ENCODE measurements around the gene PYROXD2.
A peak's percentile ranks its signal among the peaks of the same experiment; 100 is the strongest.

PYROXD2 gene

GRCh38 chr10:98433881-98434732 lies 19.1 kb upstream of the PYROXD2 start:
- DNase-seq: no peak

DNA sequence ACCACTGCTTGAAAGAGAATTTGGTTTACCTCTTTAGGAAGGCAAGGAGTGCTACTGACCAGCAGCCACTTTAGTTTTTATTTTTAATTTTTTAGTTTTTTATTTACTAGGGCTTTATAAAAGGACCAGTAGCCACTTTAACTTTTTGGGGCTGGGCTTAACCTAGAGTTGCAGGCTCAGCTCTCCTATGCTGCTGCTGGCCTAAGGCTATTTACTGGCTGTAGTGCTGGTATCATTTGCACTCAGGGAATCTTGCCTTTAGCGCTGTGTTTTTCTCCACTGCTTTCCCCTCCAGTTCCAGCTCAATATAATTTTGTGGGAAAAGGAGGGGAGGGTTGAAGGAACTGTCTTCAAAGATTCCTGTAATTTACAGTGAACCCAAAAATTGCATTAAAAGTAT lies 18.4 kb upstream of the PYROXD2 start:
- no peak for DNase-seq

- no peak for DNase-seq
Measured at GRCh38 chr10:98432330-98432729, 17.3 kb upstream of the PYROXD2 start.

DNA sequence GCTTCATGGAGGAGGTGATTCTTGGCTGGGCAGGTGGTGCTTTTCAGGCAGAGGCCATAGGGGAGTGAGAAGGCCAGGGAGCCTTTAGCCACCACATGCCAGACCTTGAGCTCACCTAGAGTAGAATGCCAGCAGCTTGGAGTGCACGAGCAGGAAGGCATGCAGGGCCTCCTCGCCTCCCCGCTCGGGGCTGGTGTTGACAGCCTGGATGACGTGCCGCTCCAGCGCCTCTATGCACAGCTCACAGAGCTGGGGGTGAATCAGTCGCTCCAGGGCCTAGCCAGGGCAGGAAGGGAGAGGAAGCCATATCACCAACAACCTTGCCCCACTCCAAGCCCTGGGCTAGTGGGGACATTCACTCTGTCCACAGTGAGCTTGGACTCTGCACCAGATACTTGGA lies 16.0 kb upstream of the PYROXD2 start:
- no peak for DNase-seq

- no peak for DNase-seq
Measured at GRCh38 chr10:98430427-98430826, 15.4 kb upstream of the PYROXD2 start.

GRCh38 chr10:98429320-98430072 lies 14.5 kb upstream of the PYROXD2 start:
- DNase-seq: no peak

DNA sequence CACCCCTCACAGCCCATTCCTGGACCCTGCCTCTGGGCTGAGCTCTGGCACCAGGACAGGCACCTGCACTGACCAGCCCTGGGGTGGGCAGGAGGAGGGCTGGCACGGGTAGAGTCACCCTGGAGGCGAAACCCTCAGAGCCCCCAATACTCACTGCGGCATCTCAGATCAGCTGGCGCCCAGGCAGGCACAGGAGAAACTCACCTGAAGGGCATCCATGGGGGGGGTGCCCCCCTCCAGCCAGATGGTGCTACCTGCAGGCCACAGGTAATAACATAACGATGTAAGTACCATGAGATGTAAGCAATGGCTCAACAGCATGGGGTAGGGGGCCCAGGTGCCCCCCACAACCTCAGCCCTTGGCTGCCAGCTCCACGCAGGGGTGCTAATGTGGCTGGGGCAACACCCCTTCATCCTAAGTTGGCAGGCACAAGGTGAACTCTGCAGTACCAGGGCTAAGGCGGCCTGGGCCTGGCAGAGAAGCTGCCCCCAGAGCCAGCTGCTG lies 12.1 kb upstream of the PYROXD2 start:
- no peak for DNase-seq

DNA sequence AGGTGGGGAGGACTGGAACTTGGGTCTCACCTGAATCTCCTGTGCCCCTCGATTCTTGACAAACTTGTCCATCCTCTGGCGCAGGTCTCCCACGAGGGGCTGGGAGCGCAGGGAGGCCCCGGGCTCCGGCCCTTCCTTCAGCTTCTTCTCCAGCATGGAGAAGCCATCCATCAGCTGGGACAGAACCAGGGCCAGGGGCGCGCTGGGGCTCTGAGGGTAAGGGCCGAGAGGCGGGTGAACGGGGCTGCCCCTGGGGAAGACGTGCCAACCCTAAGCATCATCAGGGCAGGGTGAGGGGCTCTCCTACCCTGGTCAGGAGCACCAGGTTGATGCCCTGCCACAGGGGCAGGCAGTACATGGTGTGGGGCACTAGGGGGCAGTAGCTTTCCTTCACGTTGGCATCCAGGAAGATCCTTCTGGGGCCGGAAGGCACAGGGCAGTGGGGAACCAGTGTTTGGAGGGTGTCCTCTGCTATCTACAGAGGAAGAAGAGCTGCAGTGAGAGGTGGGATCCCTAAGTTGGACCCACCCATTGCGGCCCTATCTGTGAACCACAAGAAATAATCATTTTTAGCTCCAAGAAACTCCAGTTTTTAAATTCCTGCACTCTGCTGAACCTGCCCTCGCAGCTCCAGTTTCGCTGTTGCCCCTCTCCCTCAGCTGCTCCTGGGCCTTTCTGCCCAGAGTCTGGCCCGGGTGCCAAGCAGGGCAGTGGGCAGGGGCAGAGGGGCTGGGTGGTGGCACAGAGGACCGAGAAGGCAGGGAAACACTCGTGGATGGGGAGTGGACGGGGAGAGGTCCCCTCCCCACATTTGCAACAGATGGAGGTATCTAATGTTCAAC lies 10.8 kb upstream of the PYROXD2 start:
- DNase-seq: peak; percentile 60

GRCh38 chr10:98424295-98425254 lies 9.6 kb upstream of the PYROXD2 start:
- no peak for DNase-seq

DNA sequence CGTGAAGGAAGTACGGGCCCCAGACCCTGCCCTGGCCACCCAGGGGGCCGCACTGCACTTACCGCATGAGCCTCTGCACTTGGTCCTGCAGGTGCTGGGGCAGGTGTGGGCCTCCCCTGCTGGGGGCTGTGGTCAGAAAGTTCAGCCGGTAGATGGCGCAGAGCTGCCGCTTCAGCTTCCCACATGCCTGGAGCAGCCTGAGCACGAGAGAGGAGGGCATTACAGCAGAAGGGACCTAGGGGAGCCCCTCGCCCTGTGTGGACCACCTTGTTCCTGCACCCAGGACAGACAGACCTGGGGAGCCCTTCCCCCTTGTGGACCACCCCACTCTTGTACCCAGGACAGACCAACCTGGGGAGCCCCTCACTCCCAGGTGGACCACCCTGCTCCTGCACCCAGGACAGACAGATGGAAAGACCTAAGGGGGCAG lies 8.7 kb upstream of the PYROXD2 start:
- no peak for DNase-seq

DNA sequence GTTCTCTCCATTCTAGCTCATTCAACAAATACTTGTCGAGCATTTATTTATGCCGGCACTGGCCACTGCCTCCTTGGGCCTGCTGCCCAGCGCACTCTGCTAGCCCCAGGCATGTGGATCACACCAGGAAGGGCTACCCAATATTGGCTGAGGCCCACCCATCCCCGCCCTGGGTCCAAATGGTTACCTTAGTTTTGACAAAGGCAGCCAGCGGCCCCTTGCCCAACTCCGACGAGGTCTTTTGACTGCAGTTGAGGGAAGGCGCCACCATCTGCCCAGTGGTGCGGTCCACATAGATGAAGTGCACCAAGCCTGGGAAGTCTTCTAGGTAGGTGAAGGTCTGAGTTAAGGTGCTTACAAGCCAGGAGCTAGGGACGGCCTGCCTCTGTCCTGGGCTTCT lies 7.2 kb upstream of the PYROXD2 start:
- DNase-seq: no peak

- DNase-seq: no peak
Measured at GRCh38 chr10:98420786-98421185, 5.8 kb upstream of the PYROXD2 start.

DNA sequence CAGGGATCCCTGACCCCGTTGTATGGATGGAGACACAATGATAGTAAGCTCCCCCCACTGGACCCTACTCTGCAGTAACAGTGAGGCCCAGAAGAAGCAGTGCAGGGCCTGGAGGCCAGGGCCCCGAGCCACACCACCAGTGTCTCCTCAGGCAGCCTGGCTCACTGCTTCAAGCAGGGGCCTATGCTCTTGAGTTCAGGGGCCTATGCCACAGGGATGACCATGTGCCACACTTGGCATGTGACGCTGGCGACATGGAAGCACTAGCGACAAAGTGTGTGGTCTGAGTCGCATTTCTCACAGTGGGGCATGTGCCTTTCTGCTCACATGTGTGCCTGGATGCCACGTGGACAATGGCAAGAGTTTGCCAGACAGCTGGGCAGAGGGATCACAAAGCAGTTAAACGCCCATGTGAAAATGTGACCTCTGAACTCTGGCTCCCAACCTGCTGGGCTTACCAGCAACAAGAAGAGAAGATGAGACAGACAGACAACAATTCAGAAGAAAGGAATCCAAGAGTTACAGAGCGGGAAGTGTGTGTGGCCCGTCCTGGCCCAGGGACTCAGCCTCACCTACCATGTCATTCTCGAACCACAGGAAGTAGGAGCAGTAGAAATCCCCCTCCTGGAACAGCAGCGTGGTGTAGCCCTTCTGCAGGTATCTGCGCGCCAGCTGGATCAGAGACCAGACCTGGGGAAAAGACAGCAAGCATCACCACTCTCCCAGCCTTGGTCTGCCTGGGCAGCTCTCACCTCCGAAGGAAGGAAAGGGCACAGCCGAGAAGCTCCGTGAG lies 4.7 kb upstream of the PYROXD2 start:
- no peak for DNase-seq

GRCh38 chr10:98418665-98419468 lies 3.9 kb upstream of the PYROXD2 start:
- DNase-seq: no peak

- no peak for DNase-seq
Measured at GRCh38 chr10:98417973-98418664, 3.1 kb upstream of the PYROXD2 start.

GRCh38 chr10:98417481-98417959 lies 2.5 kb upstream of the PYROXD2 start:
- no peak for DNase-seq

- no peak for DNase-seq
Measured at GRCh38 chr10:98416606-98417388, 1.8 kb upstream of the PYROXD2 start.

- DNase-seq: no peak
Measured at GRCh38 chr10:98415731-98416119, 743 bp upstream of the PYROXD2 start.

DNA sequence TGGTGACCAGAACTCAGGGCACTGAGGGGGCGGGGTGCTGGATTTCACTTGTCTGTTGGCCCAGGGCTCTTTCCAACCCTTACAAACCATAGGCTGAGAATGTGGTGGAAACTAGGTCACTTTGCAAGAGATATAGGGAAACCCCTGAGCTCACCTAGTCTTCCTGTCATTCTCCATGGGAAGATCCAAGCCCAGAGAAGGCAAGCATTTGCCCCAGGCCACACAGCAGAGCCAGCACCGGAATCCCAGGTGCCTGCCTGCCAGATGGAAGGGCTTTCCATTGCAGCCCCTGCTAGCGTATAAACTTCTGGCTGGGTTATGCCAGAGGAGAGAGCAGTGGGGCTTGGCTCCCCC lies 427 bp downstream of the PYROXD2 start:
- no peak for DNase-seq
